SU-DHL-6 (cell line): ENCODE results near the gene ERAL1.
"Not testable (repeated sequence)": the region's sequence is repeated elsewhere in the genome, so short reads cannot be mapped to it uniquely, and the experiment has no call there.

Experiments used
- H2AFZ ChIP-seq: fragments of 200-600 bp; sonication (generic); 2 replicates; pipeline ENCODE4 v1.6.1; 2014; ENCODE audit warnings: low read depth, mild to moderate bottlenecking, moderate library complexity, mixed read lengths, antibody characterized with exemption, low read length; ENCODE audit not compliant: severe bottlenecking
- H3F3A ChIP-seq: fragments of 200-600 bp; shearing (Covaris generic); 2 replicates; pipeline ENCODE4 v1.6.0; 2016; ENCODE audit warnings: antibody characterized with exemption, mild to moderate bottlenecking; ENCODE audit not compliant: insufficient read depth
- H3K27ac ChIP-seq: fragments of 200-600 bp; sonication (generic); 2 replicates; pipeline ENCODE4 v1.5.1; 2016; ENCODE audit warnings: low read depth, mild to moderate bottlenecking, low read length, moderate library complexity, mixed read lengths
- H3K27me3 ChIP-seq: fragments of 200-600 bp; sonication (generic), shearing (Covaris generic); 2 replicates; pipeline ENCODE4 v1.6.0; 2014; ENCODE audit warnings: mild to moderate bottlenecking, low read length
- H3K36me3 ChIP-seq: fragments of 200-600 bp; sonication (generic); 2 replicates; pipeline ENCODE4 v1.6.1; 2014; ENCODE audit warnings: mild to moderate bottlenecking, low read length, mixed read lengths
- H3K4me2 ChIP-seq: fragments of 300-600, 200-600 bp; shearing (Covaris generic), sonication (generic); 2 replicates; pipeline ENCODE4 v1.6.0; 2014; ENCODE audit warnings: low read length, low read depth, mild to moderate bottlenecking; ENCODE audit not compliant: poor library complexity, severe bottlenecking
- H3K4me3 ChIP-seq: fragments of 200-600 bp; sonication (generic); 2 replicates; pipeline ENCODE4 v1.5.1; 2014; ENCODE audit warnings: antibody characterized with exemption, low read length, mild to moderate bottlenecking, mixed read lengths; ENCODE audit not compliant: insufficient read depth, poor library complexity, severe bottlenecking
- H3K79me2 ChIP-seq: fragments of 200-600 bp; sonication (generic); 2 replicates; pipeline ENCODE4 v1.6.1; 2014; ENCODE audit warnings: mild to moderate bottlenecking, low read length, moderate library complexity; ENCODE audit not compliant: insufficient read depth
- H3K9ac ChIP-seq: fragments of 200-600 bp; sonication (generic); 2 replicates; pipeline ENCODE4 v1.7.0; 2014; ENCODE audit warnings: mild to moderate bottlenecking, low read length
- H3K9me2 ChIP-seq: fragments of 200-600 bp; sonication (generic); replicated peaks from 2 replicates; pipeline ENCODE4 v1.6.1; 2014; ENCODE audit warnings: low read length; ENCODE audit not compliant: insufficient read depth
- H3K9me3 ChIP-seq: fragments of 200-600 bp; sonication (generic); 2 replicates; pipeline ENCODE4 v1.6.1; 2014; ENCODE audit warnings: low read length, mixed read lengths; ENCODE audit not compliant: insufficient read depth
- H4K20me1 ChIP-seq: fragments of 200-600 bp; sonication (generic); 2 replicates; pipeline ENCODE4 v1.6.1; 2014; ENCODE audit warnings: low read depth, mild to moderate bottlenecking, antibody characterized with exemption, low read length, moderate library complexity, mixed read lengths
- EZH2phosphoT487 ChIP-seq: fragments of 200-600 bp; sonication (generic), shearing (Covaris generic); conservative IDR thresholded peaks from 2 replicates; pipeline ENCODE4 v1.6.1; 2018; ENCODE audit warnings: mild to moderate bottlenecking, antibody characterized with exemption, low read length, moderate library complexity, mixed read lengths
- TF ChIP-seq, protein P1 (sequence below): fragments of 200-600 bp; sonication (generic); IDR thresholded peaks from one replicate; pipeline ENCODE4 v1.5.1; 2017; ENCODE audit warnings: antibody characterized with exemption, mild to moderate bottlenecking, low read length, moderate library complexity; ENCODE audit not compliant: insufficient read depth, poor library complexity, severe bottlenecking

ERAL1 gene

DNA sequence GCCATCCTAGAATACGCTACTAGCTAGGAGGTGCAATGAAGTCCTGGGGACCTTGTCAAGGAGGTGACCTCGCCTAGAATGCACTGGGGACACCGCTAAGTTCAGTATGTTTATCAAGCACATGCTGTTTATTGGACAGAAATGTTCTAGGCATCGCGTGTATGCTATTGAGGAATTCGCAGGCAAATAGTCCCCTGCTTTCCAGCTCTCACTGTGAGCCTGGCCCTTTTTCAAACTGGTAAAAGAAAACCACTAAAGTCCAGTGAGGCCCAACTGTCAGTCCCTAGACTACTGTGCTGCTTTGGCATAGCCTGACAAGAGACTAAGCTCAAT, 11.0 kb upstream of the ERAL1 start:
- H4K20me1 ChIP-seq: no peaks in the 10 kb centered on the region
- no peaks in the 10 kb centered on the region for H3F3A ChIP-seq
- H3K4me2 ChIP-seq: no peak overlapping the region
- H3K4me3 ChIP-seq: no peak overlapping the region
- H3K9me2 ChIP-seq: no peaks in the 10 kb centered on the region
- H3K9ac ChIP-seq: no peak overlapping the region
- H3K79me2 ChIP-seq: peaks cover 36% of the 10 kb centered on the region
- no peak overlapping the region for H3K27ac ChIP-seq
- TF ChIP-seq EZH2phosphoT487: no peak
- H2AFZ ChIP-seq: no peak overlapping the region
- no peaks in the 10 kb centered on the region for H3K9me3 ChIP-seq
- no peaks in the 10 kb centered on the region for H3K27me3 ChIP-seq
- H3K36me3 ChIP-seq: no peaks in the 10 kb centered on the region

DNA sequence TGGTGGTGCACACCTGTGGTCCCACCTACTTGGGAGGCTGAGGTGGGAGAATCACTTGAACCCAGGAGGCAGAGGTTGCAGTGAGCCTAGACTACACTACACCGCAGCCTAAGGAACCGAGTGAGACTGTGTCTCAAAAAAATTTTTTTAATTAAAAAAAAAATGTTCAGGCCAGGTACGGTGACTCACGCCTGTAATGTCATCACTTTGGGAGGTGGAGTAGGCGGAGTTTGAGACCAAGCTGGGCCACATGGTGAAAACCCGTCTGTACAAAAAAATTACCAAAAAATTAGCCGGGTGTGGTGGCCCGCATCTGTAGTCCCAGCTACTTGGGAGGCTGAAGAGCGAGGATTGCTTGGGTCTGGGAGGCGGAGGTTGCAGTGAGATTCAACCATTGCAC, 8.6 kb upstream of the ERAL1 start:
- Histone ChIP-seq H3K9ac (no peak overlapping the region), H3K27me3 (no peaks in the 10 kb centered on the region), H3K9me2 (no peaks in the 10 kb centered on the region), H3K4me2 (no peak overlapping the region), H4K20me1 (no peaks in the 10 kb centered on the region), H3K4me3 (no peak overlapping the region), H3K27ac (no peak overlapping the region), H3F3A (no peaks in the 10 kb centered on the region), H3K36me3 (no peaks in the 10 kb centered on the region), H3K9me3 (no peaks in the 10 kb centered on the region), H3K79me2 (peaks cover 13% of the 10 kb centered on the region), H2AFZ (no peak overlapping the region)
- TF ChIP-seq, protein P1, sequence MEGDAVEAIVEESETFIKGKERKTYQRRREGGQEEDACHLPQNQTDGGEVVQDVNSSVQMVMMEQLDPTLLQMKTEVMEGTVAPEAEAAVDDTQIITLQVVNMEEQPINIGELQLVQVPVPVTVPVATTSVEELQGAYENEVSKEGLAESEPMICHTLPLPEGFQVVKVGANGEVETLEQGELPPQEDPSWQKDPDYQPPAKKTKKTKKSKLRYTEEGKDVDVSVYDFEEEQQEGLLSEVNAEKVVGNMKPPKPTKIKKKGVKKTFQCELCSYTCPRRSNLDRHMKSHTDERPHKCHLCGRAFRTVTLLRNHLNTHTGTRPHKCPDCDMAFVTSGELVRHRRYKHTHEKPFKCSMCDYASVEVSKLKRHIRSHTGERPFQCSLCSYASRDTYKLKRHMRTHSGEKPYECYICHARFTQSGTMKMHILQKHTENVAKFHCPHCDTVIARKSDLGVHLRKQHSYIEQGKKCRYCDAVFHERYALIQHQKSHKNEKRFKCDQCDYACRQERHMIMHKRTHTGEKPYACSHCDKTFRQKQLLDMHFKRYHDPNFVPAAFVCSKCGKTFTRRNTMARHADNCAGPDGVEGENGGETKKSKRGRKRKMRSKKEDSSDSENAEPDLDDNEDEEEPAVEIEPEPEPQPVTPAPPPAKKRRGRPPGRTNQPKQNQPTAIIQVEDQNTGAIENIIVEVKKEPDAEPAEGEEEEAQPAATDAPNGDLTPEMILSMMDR: no peak
- no peak for TF ChIP-seq EZH2phosphoT487

DNA sequence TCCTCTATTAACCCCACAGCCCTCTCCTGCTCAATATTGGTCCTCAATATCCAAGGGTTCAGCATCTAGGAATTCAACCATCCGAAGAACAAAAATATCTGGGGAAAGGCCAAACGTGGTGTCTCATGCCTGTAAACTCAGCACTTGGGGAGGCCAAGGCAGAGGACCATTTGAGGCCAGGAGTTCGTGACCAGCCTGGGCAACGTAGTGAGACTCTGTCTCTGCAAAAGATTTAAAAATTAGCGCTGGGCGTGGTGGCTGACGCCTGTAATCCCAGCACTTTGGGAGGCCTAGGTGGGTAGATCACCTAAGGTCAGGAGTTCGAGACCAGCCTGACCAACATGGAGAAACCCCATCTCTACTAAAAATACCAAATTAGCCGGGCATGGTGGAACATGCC, 8.1 kb upstream of the ERAL1 start:
- not testable (repeated sequence) for H3K27me3 ChIP-seq, H3K4me3 ChIP-seq, H3K9me2 ChIP-seq, H3K27ac ChIP-seq, H3F3A ChIP-seq, H3K79me2 ChIP-seq, H3K9ac ChIP-seq, H2AFZ ChIP-seq, H3K4me2 ChIP-seq, H3K36me3 ChIP-seq, H4K20me1 ChIP-seq, H3K9me3 ChIP-seq

DNA sequence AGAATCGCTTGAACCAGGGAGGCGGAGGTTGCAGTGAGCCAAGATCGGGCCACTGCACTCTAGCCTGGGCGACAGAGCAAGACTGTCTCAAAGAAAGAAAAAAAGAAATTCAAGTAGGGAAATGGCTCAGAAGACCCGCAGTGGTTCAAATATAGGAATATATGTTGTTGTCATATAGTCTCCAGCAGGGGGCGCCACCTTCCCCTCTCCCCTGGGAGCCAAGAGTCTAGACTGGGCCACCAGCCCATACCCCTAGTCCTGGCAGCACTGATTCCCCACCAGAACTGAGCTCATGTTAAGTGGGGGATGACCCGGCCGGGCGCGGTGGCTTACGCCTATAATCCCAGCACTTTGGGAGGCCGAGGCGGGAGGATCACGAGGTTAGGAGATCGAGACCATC, 6.1 kb upstream of the ERAL1 start:
- not testable (repeated sequence) for H3K79me2 ChIP-seq

More for the DNA sequence above, 6.1 kb upstream of the ERAL1 start:
- not testable (repeated sequence) for H3K27ac ChIP-seq, H3K36me3 ChIP-seq, H3K4me2 ChIP-seq, H2AFZ ChIP-seq, H3F3A ChIP-seq, H4K20me1 ChIP-seq, H3K9ac ChIP-seq, H3K9me2 ChIP-seq, H3K9me3 ChIP-seq, H3K27me3 ChIP-seq, H3K4me3 ChIP-seq
- TF ChIP-seq, protein P1: peak; percentile 28
